Fibroblast of skin of left biceps (primary cell): Measurements from ENCODE around the gene SFTPA2.
"Not testable (repeated sequence)": the region's sequence is repeated elsewhere in the genome, so short reads cannot be mapped to it uniquely, and the experiment has no call there.

Source experiments
- DNase-seq, 2 experiments: peaks; one replicate each; pipeline ENCODE4 v3.0.0-alpha.2; 2013; ENCODE audit warnings: low read depth in 2 of 2

Gene SFTPA2

DNA sequence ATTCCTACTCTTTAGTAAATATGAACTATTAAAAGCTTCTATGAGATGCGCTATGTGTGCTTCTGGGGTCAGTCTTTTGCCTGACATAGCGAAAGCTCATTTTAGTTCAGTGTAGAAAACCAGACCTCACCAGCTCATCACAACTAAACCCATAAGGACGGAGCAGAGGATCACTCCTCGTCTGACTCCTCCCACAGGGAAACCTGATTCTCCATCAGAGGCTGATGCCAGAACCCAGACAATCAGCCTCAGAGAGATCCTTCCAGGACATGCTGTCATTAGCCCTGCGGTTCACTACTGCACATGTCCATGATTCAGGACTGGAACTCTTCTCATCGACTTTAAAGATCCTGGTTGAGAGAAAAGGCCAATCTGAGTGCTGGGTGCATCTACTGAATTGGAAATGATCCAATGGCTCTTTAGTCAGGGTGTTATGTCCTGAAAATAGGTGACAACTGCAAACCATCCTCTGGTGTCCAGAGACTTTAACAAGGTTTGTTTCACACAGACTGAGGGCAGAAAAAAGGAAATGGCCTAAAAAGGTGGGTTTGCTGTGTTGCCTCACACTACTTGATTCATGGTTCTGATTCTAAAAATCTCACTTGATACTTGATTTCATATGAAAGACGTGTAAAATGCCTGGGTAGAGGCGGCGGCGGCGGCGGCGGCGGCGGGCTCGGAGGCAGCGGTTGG is 48.2 kb downstream of the SFTPA2 start, which contains the start of gene EIF5AL1:
EIF5AL1 (plus strand) TSS at position 643 of the 693 bp plus-strand sequence. CDS start 117 bp downstream, outside the sequence.
- DNase-seq = not testable (repeated sequence)

GRCh38 chr10:79509934-79510508 is 50.2 kb downstream of the SFTPA2 start:
- DNase-seq = not testable (repeated sequence)

DNA sequence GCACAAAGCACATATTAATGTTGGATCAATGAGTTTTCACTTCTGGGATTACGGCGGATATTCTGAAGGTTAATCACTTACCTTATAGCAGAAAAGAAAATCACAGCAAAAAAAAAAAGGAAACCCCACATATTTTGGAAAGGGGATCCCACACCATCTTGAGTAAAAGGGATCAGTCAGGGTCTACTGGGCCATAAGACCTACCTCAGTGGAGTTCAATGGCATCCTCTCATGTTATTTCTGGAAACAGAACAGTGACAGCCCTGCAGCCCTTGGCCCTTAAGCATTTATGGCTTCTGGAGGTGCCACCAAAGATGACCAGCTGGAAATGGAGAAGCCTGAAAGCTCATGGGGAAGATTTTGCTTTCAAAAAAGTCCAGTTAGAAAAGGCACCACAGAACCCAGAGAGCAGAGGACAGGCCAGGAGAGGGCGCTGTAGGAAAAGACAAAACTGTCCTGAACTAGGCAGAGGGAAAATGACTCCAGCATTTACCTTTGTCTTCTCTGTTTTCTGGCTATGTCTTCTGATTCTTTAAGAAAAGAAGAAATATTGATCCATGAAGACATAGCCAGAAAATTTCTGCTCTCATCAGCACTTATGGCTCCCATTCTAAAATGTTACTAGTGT is 50.8 kb downstream of the SFTPA2 start:
- not testable (repeated sequence) for DNase-seq

DNA sequence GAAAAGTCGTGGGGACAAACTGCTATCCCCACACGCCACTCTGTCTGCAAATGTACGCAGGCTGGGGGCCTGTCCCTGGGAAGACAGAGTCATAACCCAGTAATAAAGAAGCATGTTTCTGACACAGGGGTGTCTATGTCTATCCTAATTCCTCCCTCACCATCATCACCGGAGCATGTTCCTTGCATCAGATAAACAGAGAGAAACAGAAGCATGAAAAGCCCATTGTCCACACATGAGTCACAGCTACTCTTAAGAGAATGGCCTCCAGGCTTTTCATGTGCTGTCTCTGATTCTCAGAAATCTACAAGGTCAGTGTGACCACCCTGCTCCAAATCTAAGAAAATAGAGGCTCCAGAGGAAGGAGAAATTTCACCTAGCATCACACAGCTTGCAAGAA is 52.0 kb downstream of the SFTPA2 start:
- not testable (repeated sequence) for DNase-seq

- no peak for DNase-seq
These were observed 52.6 kb downstream of the SFTPA2 start for GRCh38 chr10:79507440-79508167.
